Measurements from ENCODE around the gene NAGS. TPM values are rescaled to one million over a fixed set of nuclear protein-coding genes. Genes with fewer than 3 reads are reported as not detected.

NAGS gene
- total RNA-seq, 1 experiment from 2014 or later = 10.0 TPM

GRCh38 chr17:44049294-44050060 is 45.1 kb downstream of the NAGS start (continued):
- TF ChIP-seq CTCF (IDR thresholded peaks at IDR 0.05 in 2 of 3, conservative IDR thresholded peaks at IDR 0.05 in 1 of 3; ENCODE audit: borderline replicate concordance in 1 of 3, insufficient read depth in 1 of 3, low read depth in 2 of 3, low read length in 2 of 3) = no peak
- TF ChIP-seq SP1 (IDR thresholded peaks at IDR 0.05; ENCODE audit: low read depth) = no peak
- TF ChIP-seq TCF7L2 (IDR thresholded peaks at IDR 0.05; ENCODE audit: borderline replicate concordance, extremely low read depth, insufficient read depth, insufficient read length) = no peak

GRCh38 chr17:44053125-44053872 is 48.9 kb downstream of the NAGS start:
- ChIA-PET RAD21 (ENCODE audit: low non-redundant PET in 1 of 2, low total read pairs in 2 of 2, uncharacterized antibody in 2 of 2, unreplicated experiment in 2 of 2) (no interaction called here), POLR2A (no interaction called here), CTCF (no interaction called here)
- ATAC-seq (no peak), DNase-seq (ENCODE audit: low read depth, low spot score) (no peak)
- H3K9ac ChIP-seq (ENCODE audit: low read length) = no peak overlapping the region
- H3K4me1 ChIP-seq (ENCODE audit: control insufficient read depth in 1 of 2, insufficient read depth in 2 of 2, low read length in 2 of 2) = no peaks in the 10 kb centered on the region
- H3K9me3 ChIP-seq (ENCODE audit: control insufficient read depth in 1 of 2, insufficient read depth in 1 of 2, low read depth in 1 of 2, low read length in 2 of 2) = no peaks in the 10 kb centered on the region
- H3K4me2 ChIP-seq (ENCODE audit: low read length) = no peak overlapping the region
- no peak overlapping the region for H3K4me3 ChIP-seq (replicated peaks in 1 of 2; ENCODE audit: low read depth in 1 of 2, low read length in 2 of 2)
- H2AFZ ChIP-seq (ENCODE audit: low read depth, low read length, poor library complexity, severe bottlenecking) = no peak overlapping the region
- TF ChIP-seq REST (IDR thresholded peaks at IDR 0.05; ENCODE audit: low read depth) = no peak
- no peak for TF ChIP-seq EZH2 (IDR thresholded peaks at IDR 0.05)
- TF ChIP-seq ELF1 (IDR thresholded peaks at IDR 0.05; ENCODE audit: borderline replicate concordance, low read depth) = no peak
- TF ChIP-seq TCF7L2 (IDR thresholded peaks at IDR 0.05; ENCODE audit: borderline replicate concordance, extremely low read depth, insufficient read depth, insufficient read length) = no peak
- H3K9me2 ChIP-seq (ENCODE audit: insufficient read depth) = no peaks in the 10 kb centered on the region
- intact Hi-C loops (cut with micrococcal nuclease) = no loop called here
- peaks cover 39 to 40% of the 10 kb centered on the region in 2 experiments; a peak in 3 of 4 replicates for H3K36me3 ChIP-seq (ENCODE audit: control insufficient read depth in 1 of 2, insufficient read depth in 2 of 2, low read length in 2 of 2)
- H3K27ac ChIP-seq (ENCODE audit: low read depth, low read length) = no peak overlapping the region
- BruUV-seq (replicated peaks) = TSS peak; percentile 34
- peaks cover 96% of the 10 kb centered on the region for H3K79me2 ChIP-seq (ENCODE audit: insufficient read depth, low read length)
- H4K20me1 ChIP-seq (ENCODE audit: insufficient read depth) = peaks cover 7% of the 10 kb centered on the region; the same call in 1 of the 2 replicates
- H3K27me3 ChIP-seq (ENCODE audit: insufficient read depth, low read length) = no peaks in the 10 kb centered on the region

All from HCT116 (cell line).